ENCODE results near the gene CPEB4.

GRCh38 chr5:173855162-173855994 lies 32.8 kb upstream of the CPEB4 start:
- TF ChIP-seq CTCF (IDR thresholded peaks at IDR 0.05; ENCODE audit: extremely low read depth in 1 of 2, insufficient read depth in 1 of 2, low read depth in 1 of 2, low read length in 2 of 2) (no peak), EZH2 (IDR thresholded peaks at IDR 0.05; ENCODE audit: borderline replicate concordance, low read depth, low read length, severe bottlenecking) (no peak), MYC (IDR thresholded peaks at IDR 0.05; ENCODE audit: low read depth, low read length) (no peak), POLR2A (IDR thresholded peaks at IDR 0.05; ENCODE audit: low read depth, low read length) (no peak), POLR2AphosphoS5 (IDR thresholded peaks at IDR 0.05; ENCODE audit: insufficient read depth, low read depth, low read length) (no peak), FOS (IDR thresholded peaks at IDR 0.05; ENCODE audit: borderline replicate concordance, insufficient read depth, low read length) (no peak), MAX (IDR thresholded peaks at IDR 0.05; ENCODE audit: insufficient read depth, insufficient read length) (no peak), JUN (IDR thresholded peaks at IDR 0.05; ENCODE audit: borderline replicate concordance, insufficient read depth, insufficient read length, low read depth) (no peak)

All from endothelial cell of umbilical vein (primary cell).